Measurements from ENCODE around the gene ADAMTS10.

- TF ChIP-seq POLR2A (IDR thresholded peaks at IDR 0.05; ENCODE audit: low read length) (no peak), GATA1 (IDR thresholded peaks at IDR 0.05; ENCODE audit: low read depth, low read length) (no peak)
These were observed 1.1 kb downstream of the ADAMTS10 start for GRCh38 chr19:8609279-8610040.

Measured in erythroblast (primary cell).